ENCODE results near the gene LRRC8D.

LRRC8D gene

GRCh38 chr1:89807983-89808382 is 12.8 kb upstream of the LRRC8D start:
- no peak for DNase-seq

DNA sequence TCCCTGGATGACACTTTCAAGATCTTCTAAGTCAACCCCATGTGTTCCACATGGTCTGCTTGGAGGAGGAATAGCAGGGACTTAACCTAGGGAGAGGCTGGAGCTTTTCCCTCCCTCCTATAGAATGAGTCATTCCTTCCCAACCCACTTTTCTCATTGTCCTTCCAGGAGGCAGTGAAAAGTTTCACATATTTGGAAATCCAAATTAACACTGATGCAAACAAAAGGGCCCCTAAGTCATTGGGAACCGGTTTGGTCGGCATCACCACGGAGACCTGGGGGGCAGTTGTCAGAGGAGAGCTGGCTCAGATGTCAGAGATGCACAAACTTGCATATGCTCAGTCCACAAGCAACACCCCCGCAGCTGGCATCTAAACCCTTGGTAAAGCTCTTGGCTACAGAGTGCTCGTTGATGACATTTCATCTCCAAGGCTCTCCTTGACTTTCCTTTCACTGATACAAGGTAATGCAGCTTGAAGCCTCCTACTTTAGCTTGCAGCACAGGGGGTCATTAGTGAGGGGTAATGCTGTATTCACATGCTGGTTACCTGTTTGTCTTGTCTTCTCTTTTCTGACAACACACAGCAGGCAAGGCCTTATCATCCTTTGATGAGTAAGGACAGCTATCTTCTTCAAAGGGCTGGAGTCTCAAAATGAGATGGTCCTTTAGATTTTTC is 12.3 kb upstream of the LRRC8D start:
- no peak for DNase-seq

DNA sequence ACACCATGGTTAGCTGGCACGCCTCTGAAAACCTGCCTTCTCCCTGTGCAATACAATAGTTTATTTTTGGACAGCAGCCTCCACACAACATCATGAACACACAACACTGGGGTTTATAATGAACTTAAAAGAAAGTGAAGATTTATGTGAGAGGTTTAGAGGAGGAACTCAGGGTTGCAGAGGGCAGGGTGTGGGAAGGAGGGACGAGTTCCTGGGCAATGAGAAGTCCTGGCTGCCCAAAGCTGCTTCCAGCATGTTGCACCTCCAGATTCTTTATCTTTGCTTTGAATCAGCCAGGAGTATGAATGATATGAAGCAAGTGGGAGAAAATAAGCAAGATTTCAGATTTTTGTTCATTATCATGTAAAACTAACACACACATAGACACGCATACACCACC is 11.3 kb upstream of the LRRC8D start:
- DNase-seq, result no peak

DNA sequence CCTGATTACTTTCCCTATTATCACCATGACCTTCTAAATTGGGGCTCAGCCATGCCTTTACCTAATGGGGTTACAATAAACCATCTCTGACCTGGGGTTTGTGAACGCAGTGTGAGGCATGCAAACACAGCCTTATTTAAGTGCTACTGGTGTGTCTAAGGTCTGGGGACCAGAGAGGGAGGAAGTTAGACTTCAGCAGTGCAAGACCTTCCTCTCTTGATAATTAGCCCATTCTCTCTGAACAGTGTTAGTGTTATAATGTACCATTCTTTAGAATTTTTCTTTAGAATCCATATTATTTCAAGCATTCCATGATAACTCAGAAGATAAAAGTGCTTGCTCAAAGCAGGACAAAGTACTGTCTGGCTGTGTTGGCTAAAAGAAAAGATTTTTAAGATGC is 10.5 kb upstream of the LRRC8D start:
- no peak for DNase-seq

- no peak for DNase-seq
These were observed 10.0 kb upstream of the LRRC8D start for GRCh38 chr1:89810880-89811279.

- DNase-seq, result no peak
These were observed 7.8 kb upstream of the LRRC8D start for GRCh38 chr1:89812992-89813391.

DNA sequence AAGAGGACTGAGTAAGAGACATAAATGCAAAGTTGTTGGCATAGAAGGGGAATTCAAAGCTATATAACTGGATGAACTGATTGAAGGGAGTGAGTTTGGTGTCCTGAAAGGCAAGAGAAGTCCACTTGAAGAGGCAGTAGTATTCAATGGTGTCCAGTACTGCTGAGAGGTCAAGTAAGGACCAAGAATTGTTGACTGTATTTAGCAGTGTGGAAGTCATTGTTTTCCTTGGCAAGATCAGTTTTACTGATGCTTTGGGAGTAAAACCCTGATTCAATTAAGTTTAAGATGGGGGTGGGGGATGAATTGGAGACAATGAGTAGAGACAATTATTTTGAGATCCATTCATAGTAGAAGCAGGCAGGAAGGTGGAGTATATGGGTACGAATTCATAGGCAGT is 5.8 kb upstream of the LRRC8D start:
- DNase-seq, result no peak

GRCh38 chr1:89815611-89816010 is 5.2 kb upstream of the LRRC8D start:
- DNase-seq, result no peak

- DNase-seq, result no peak
These were observed 4.5 kb upstream of the LRRC8D start for GRCh38 chr1:89816366-89816765.

DNA sequence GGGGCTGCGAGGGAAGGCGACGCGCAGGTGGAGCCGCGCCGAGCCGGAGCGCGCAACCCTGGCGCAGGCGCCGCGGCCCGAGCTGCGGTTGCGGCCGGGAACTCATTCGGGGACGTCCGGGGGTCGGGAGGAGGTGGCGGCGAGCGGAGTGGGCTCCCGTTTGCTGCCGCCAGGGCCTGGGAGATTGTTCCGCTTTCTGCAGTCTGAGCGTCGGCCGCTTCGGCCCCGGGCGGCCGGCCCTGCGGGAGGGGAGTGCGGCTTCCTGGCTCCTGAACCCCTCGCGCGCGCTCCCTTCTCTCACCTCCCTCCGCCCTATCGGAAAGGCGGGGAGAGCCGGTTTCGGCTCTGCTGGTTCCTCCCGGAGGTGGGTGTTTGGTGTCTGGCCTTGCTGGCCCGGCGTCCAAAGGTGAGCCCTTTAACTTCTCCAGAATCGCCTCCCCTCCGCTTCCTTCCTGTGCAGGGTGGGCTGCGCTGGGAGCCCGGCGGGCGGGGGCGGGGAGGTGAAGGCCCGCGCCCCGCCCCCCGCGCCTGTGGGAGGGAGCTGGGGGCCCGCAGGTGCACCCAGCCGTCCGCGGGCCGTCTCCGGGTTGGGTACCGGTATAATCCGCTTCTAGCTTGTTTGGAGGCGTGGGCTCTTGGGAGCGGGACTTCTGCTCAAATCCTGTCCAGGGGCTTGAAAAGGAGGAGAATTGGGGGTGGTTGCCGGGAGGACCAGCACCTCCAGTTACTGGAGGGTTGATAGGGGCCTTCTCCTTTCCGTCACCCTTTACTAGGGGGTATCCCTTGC is 683 bp downstream of the LRRC8D start:
- peak; percentile 67 for DNase-seq

GRCh38 chr1:89822109-89822962 is 1.5 kb downstream of the LRRC8D start:
- no peak for DNase-seq

- DNase-seq, result no peak
These were observed 2.3 kb downstream of the LRRC8D start for GRCh38 chr1:89822999-89823628.

GRCh38 chr1:89823679-89824292 is 3.0 kb downstream of the LRRC8D start:
- no peak for DNase-seq

- no peak for DNase-seq
These were observed 5.8 kb downstream of the LRRC8D start for GRCh38 chr1:89826594-89826993.

DNA sequence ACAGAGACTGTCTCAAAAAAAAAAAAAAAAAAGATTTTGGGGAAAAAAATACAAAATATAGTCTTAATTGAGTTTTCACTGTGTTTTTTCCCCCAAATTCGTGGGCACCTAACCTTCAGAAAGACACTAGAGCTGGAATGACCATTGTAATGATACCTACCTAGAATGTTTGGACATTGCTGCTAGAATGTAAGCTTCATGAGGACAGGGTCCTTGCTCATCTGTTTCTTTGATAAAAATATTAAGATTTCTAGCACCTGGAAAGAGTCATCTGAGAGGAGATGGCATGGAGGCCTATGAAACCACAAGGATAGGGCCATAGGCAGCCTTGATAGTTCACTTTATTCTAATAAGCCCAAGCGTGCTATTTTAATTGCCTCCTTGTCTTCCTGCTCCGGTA is 6.5 kb downstream of the LRRC8D start:
- no peak for DNase-seq

DNA sequence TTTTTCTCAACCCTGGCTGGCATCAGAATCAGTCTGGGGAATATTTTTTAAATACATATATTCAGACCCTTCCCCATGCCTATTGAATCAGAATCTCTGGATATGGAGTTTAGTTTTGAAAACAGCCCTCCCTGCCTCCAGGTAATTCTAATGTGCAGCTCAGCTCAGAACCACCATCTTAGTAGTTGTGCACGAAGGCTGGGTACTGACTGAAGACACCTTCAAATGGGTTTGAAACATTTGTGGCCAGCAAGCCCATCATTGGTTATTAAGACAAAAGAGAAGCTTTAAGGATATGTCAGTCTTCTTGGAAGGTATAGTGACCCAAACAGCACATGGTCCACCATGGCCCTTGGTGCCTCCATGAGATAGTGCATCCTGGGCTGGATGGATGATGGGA is 7.1 kb downstream of the LRRC8D start:
- no peak for DNase-seq

DNA sequence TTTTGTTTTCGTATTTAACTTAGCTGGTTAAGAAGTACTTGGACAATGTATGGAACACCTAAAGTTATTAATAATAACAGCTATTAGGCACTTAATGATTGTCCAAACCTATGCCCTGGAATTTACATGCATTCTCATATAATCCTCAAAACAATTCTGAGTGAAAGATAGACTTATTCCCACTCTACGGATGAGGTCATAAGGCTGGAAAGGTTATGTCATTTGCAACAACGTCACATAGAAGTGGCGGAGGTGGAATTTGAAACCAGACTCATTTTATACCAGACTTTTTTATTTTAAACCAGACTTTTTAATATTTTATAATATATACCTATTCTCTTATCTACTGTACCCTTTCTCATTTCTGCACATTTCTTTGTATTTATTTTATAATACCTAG is 8.4 kb downstream of the LRRC8D start:
- DNase-seq, result no peak

DNA sequence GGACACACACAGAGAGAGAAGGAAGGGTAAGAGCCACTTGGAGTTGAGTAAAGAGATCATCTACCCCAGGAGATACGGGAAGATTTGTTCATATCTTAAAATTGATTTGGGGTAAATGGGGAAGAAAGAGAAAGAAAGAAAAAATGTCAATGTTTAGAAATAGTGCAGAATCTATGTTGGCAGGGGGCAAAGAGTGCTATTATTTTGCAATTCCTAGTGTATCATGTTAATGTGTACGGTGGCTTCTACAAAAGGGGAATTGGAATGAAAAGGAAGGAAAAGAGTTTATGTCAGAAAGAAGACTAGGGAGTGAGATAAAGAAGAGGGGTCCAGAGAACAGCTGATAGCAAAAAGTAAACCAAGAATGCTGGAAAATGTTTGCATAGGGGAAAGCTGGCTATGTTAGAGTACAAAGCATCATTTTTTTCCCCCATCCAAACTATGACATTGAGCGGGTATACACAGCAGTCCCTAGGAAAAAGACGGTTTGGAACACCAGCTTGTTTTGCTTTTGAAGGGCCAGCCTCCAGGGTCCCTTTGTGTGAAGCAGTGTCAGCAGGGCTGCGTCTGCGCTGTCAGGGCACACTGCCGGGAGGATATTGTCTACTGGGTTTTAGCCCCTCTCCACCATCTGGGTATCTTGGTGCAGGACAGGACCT is 10.8 kb downstream of the LRRC8D start:
- DNase-seq, result no peak

DNA sequence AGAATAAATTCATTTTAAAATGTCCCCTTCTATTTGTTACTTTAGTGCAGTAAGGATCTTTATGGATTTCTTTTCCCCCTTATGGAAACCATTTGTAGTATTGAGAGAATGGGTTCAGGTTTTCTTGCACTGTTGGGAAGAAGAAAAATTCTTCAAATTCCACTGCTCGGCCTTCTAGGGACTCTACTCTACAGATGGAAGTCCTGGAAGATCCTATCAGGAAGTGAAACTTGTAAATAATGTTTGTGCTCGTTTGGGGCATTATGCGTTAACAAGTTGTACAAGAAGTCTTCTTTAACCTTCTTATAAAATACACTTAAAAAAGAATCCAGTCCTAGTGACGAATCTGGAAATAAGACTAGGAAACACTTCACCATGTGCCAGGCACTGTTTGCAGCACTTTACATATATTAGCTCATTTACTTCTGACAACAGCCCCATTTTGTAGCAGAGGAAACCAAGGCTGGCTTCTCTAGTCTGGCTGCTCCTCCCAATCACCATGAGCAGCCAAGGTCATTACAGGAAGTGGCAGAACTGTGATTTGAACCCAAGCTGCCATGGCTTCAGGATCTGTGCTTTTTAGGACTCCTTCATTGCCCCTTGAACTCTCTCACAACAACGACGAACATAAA is 11.8 kb downstream of the LRRC8D start:
- no peak for DNase-seq

DNA sequence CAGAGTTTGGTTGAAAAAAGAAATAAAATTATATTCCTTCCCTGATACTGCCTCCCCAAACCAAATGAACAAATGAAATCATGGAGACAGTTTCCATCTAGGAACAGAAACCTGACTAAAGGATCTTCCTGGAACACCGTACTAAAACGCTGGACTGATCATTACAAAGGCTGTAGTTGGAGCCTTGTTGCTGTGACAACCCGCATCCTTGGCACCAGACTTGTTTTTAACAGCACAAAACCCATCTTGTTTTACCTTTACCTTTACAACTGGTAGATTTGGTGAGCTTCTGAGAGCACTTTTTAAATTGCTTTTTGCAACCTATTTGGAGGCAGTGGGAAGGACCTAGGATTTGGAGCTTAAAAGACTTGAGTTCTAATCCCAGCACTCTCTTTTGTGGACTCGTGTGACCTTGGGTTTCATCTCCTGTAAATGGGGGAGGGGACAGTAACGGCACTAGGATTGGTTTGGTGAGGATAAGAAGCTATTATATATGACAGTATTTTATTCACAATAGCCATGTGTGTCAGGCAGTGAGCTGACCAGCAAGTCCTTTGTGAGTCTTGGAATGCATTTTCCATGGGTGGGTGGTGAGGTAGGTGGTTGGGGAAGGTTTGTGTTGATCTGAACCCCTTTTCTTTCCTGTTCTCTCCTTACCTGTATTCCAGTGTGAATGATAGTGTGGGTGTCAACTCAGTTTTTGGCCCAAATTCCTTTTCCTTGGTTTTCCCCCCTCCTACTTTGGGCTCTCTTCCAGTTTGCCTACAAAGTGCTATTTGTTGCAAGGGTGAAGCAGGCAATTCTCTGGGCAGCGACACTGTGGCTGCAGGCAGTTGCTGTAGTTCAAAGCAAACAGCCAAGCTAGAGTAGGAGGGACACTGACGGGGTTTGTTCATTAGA is 12.6 kb downstream of the LRRC8D start:
- DNase-seq, result no peak
